Pancreas (tissue), 10 donors: ENCODE results near the gene CORO6. TPM values are rescaled to one million over a fixed set of nuclear protein-coding genes. Genes with fewer than 3 reads are reported as not detected.

Source experiments
- ATAC-seq, 4 donors: fragments of 200-7000 bp; cut with Tn5 transposase; one replicate each; pipeline versions ENCODE4 v1.8.0 to v1.9.1; 2020; ENCODE audit warnings: mild to moderate bottlenecking in 4 of 4, moderate library complexity in 4 of 4
- DNase-seq, 6 donors: peaks; one replicate each; pipeline ENCODE4 v3.0.0-alpha.2; 2020
- FAIRE-seq: peaks from 2 replicates; lab custom pipeline; 2012; peaks lifted over from hg19 to GRCh38; lab: Jason Lieb, UNC
- H3K27ac ChIP-seq, 4 donors: fragments of 200-600 bp; sonication (generic); 1 replicate in 3 of 4; 2 replicates in 1 of 4; pipeline versions ENCODE4 v1.5.0 to v1.8.0; 2020
- H3K27me3 ChIP-seq, 4 donors: fragments of 200-600 bp; one replicate each; pipeline ENCODE4 v1.8.0; 2021
- H3K36me3 ChIP-seq, 3 donors: fragments of 200-600 bp; sonication (generic) in 1 of 3; one replicate each; pipeline versions ENCODE4 v1.5.0 to v1.8.0; 2020 to 2021
- H3K4me1 ChIP-seq, 3 donors: fragments of 200-600 bp; one replicate each; pipeline ENCODE4 v1.8.0; 2021
- H3K4me3 ChIP-seq, 4 donors: fragments of 200-600 bp; sonication (generic) in 2 of 4; one replicate each; pipeline versions ENCODE4 v1.5.0 to v1.8.0; 2020 to 2021
- H3K9me3 ChIP-seq, 4 donors: fragments of 200-600 bp; one replicate each; pipeline ENCODE4 v1.8.0; 2021
- WGBS, 2 donors: extraction: QIAGEN DNeasy Blood & Tissue Kit; methylation state at CpG; one replicate each; pipeline ENCODE4 v1.1.7; 2013; 5-methylcytosine and 5-hydroxymethylcytosine counted together
- intact Hi-C, 3 donors: fragments of 100-400 bp; cut with DNase I; formaldehyde crosslinking; loops; one replicate each; pipeline versions ENCODE4 v1.11.1 to v1.14.2; 2022
- polyA plus RNA-seq, 2 donors: library from polyadenylated mRNA; stranded (reverse); fragments of 200-250 nt; gene quantifications; one replicate each; pipeline ENCODE4 v1.2.3, GENCODE V29; 2013
- total RNA-seq, 6 donors: library from RNA; stranded (reverse); fragmentation: NEBNext Ultra II Directional in 4 of 6; extraction: Animal tissue kit (Norgen Biotek cat#: 25700) in 4 of 6; gene quantifications; one replicate each; pipeline versions ENCODE4 v1.2.1 to v1.2.4, GENCODE V29; 2021 to 2023
- TF ChIP-seq, protein P1 (sequence below), 4 donors: fragments of 200-600 bp; sonication (generic) in 3 of 4; IDR thresholded peaks; one replicate each; pipeline versions ENCODE4 v1.5.0 to v1.8.0; 2021; ENCODE audit warnings: antibody characterized with exemption in 4 of 4
- donor health status: healthy with polysubstance abuse.
- donor health status: DM: no; HTN: no; CAD: no; lungs with moderate emphysema.
- donor health status: DM: no; HTN: no; CAD: no.
- donor health status: control.
- donor health status: control.
- donor health status: Bipolar disorder and iron deficiency.
- donor health status: DM: yes; HTN: yes; CAD: no.
- donor health status: DM: no; HTN: no; CAD: no.
- donor health status: DM: no; HTN: no; CAD: no.
- donor health status: DM: yes; HTN: yes; CAD: no.

CORO6 gene
- total and polyA plus RNA-seq, 8 donors: 0.20 to 4.4 (median 0.59) TPM

DNA sequence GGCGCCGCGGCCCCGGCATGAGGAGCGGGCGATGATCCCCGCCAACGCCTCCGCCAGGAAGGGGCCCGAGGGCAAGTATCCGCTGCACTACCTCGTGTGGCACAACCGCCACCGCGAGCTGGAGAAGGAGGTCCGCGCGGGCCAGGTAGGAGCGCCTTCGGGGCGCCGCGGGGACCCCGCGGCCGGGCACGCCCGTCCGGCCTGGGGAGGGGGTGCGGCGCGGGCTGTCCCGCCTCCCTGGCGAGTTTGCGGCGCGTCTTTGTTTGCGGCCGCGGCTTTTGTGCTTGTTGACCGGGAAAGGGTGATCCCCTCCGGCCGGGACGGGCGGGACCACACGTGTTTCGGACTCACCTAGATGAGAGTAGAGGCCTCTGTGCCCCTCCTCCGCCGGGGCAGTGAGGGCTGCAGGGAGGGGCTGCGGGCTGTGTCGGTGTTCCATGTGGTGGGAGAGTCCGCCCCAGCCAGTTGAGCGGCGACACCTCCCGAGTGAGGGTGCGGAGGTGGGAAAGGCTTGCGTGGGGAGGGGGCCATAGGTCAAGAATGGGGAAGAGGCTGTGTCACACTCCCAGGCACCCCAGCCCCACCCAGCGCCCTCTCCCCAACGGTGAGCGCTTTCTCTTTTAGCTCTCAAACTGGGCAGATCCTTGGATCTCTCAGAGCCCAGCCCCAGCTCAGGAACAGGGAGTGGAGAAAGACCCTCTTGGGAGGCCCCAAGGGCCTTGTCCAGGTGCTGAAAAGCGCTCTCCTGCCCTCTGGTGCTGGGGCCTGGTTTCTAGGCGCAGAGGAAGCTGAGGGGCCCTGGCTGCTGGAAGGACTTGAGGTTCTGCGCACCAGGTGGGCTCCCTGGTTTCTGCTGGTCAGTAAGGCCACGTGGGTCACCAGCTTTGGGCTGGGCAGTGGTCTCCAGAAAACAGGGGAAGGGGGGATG, 28.9 kb downstream of the CORO6 start:
- peak in 5 of 6 donors; percentile 13 to 75 (median 40) for DNase-seq
- 9 to 11% methylated on average over 61 to 64 of the region's 64 CpGs for WGBS, 2 donors
- H3K27ac ChIP-seq: no peak overlapping the region
- no peaks in the 10 kb centered on the region for H3K36me3 ChIP-seq
- no peaks in the 10 kb centered on the region for H3K9me3 ChIP-seq
- intact Hi-C loops: no loop called here
- H3K4me3 ChIP-seq: peak overlapping the region; percentile 39 to 73 (median 56)
- no peak for FAIRE-seq
- ATAC-seq: no peak
- peaks cover 15 to 29% (median 20%) of the 10 kb centered on the region in 3 donors for H3K4me1 ChIP-seq
- no peaks in the 10 kb centered on the region for H3K27me3 ChIP-seq
- TF ChIP-seq, protein P1, sequence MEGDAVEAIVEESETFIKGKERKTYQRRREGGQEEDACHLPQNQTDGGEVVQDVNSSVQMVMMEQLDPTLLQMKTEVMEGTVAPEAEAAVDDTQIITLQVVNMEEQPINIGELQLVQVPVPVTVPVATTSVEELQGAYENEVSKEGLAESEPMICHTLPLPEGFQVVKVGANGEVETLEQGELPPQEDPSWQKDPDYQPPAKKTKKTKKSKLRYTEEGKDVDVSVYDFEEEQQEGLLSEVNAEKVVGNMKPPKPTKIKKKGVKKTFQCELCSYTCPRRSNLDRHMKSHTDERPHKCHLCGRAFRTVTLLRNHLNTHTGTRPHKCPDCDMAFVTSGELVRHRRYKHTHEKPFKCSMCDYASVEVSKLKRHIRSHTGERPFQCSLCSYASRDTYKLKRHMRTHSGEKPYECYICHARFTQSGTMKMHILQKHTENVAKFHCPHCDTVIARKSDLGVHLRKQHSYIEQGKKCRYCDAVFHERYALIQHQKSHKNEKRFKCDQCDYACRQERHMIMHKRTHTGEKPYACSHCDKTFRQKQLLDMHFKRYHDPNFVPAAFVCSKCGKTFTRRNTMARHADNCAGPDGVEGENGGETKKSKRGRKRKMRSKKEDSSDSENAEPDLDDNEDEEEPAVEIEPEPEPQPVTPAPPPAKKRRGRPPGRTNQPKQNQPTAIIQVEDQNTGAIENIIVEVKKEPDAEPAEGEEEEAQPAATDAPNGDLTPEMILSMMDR (IDR thresholded peaks at IDR 0.05): no peak

DNA sequence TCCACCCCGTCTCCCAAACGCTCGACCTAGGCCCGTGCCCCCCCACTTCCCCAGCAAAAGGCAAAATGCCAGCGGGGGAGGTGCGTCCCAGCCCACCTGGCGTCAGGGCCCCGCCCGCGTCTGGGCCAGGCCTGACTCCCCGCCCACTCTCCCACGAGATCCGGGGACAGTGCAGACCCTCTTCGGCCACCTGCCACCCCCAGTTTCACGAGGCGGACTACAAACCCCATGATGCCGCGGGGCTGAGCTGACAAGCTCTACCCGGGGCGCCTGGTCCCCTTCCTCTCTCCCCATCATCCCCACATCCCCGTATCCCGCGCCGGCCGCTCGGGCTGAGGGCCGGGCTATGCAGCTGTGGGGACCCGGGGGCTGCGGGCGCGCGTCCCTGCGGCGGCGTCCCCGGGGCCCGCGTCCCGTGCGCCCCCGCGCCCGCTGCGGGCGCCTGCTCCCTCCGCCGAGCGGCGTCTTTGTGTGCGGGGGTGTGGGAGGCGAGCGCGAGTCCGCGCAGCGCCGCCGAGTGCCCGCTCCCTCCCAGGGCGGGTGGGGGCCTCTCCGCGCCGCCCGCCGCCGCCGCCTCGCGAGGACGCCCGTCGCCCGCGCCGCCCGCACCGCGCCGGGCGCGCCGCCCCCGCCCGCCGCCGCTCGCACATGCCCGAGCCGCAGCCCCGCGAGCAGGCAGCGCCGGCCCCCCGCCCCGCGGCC, 29.7 kb downstream of the CORO6 start, which contains the start of gene ANKRD13B:
ANKRD13B (plus strand) TSS at position 283 of the 702 bp plus-strand sequence. CDS start 490 bp downstream, outside the sequence.
- FAIRE-seq (no peak), DNase-seq (peak in 5 of 6 donors; percentile 26 to 84 (median 62)), ATAC-seq (peak in 1 of 4 donors; percentile 5)
- H3K27me3 ChIP-seq: no peaks in the 10 kb centered on the region
- WGBS, 2 donors: 0 to 1% methylated on average over 23 to 96 of the region's 96 CpGs
- H3K4me3 ChIP-seq: peak within 1 kb of the TSS; percentile 39 to 73 (median 56)
- intact Hi-C loops: no loop called here
- H3K36me3 ChIP-seq: no peaks in the 10 kb centered on the region
- peak within 1 kb of the TSS in 3 of 4 donors; percentile 16 to 48 (median 33) for H3K27ac ChIP-seq
- H3K9me3 ChIP-seq: no peaks in the 10 kb centered on the region
- TF ChIP-seq, protein P1 (IDR thresholded peaks at IDR 0.05): no peak
- peaks cover 15 to 29% (median 20%) of the 10 kb centered on the region in 3 donors for H3K4me1 ChIP-seq

DNA sequence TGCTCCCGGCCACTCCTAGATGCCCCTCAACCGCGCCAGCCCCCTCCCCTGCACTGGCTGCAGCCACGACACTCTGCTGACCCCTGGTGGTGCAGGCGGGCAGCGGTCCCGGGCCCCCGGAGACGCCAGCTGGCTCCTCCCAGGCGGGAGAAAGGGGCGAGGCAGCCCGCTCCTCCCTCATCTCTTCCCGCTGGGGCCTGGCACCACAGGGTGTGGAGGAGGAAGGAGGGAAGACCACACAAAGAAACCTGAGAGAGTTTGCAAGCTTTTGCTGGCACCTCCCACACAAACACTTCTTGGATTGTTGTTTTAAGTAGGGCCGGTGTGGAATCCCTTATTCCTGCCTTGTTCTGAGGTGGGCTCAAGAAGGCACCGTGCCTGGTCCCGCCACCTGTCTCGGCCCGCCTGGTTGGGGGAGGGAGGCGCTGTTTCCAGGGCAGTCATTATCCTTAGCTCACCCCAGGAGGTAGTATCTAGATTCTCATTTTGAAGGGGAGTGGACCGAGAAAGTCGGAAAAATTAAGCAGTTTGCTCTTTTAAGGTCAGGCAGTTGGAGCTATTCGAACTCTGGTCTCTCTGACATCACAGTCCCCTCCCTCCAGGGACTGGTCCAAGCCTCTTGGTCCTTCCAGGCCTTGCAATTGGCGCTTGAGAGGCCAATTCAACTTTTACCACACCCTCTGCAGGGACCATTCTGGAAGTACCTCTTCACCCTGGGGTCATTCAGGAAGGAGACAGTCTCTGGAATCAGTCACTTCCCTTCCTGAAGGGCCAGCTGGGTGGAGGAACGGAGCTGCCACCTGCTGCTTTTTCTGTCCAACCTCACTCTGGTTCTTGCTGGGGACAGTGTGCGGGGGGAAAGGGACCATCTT, 30.7 kb downstream of the CORO6 start:
- no peaks in the 10 kb centered on the region for H3K36me3 ChIP-seq
- peak; percentile 67 to 86 (median 80) for ATAC-seq
- peaks cover 15 to 29% (median 20%) of the 10 kb centered on the region in 3 donors for H3K4me1 ChIP-seq
- peak overlapping the region in 2 of 4 donors; percentile 10 to 20 for H3K4me3 ChIP-seq
- intact Hi-C loops: no loop called here
- no peaks in the 10 kb centered on the region for H3K27me3 ChIP-seq
- DNase-seq: peak; percentile 84 to 97 (median 90)
- TF ChIP-seq, protein P1 (IDR thresholded peaks at IDR 0.05): peak; percentile 90 to 98 (median 95)
- peak overlapping the region in 3 of 4 donors; percentile 16 to 48 (median 33) for H3K27ac ChIP-seq
- 14 to 18% methylated on average over 25 of the region's 25 CpGs for WGBS, 2 donors
- no peak for FAIRE-seq
- H3K9me3 ChIP-seq: no peaks in the 10 kb centered on the region

DNA sequence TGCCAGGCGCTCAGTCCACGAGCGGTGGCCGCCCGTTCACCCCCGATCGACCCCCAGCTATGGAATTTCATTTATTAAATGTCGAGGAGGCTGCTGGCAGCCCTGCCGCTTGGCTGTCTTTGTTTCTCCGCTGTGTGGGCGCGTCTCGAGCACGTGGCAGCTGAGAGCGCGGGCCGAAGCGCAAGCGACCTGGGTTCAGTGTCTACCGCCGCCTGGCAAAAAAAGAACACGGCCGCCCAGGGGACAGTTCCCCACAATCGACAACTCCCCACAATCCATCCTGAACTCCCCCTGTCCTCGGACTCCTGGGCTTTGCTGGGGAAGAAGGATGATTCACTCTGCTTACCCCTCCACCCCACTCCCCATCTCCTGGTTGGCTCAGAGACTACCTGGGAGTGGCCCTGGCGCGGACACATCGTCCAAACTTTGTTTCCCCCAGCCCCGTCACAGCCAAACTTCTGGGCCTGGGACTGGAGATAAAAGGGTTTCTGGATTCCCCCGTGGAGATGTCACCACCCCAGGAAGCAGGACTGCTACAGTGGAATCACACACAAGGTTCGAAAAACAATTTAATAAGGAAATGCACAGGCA, 31.5 kb downstream of the CORO6 start:
- no peaks in the 10 kb centered on the region for H3K9me3 ChIP-seq
- TF ChIP-seq, protein P1 (IDR thresholded peaks at IDR 0.05): no peak
- H3K27me3 ChIP-seq: no peaks in the 10 kb centered on the region
- WGBS, 2 donors: 27 to 31% methylated on average over 31 of the region's 31 CpGs
- peak overlapping the region in 2 of 4 donors; percentile 33 to 48 for H3K27ac ChIP-seq
- H3K36me3 ChIP-seq: no peaks in the 10 kb centered on the region
- FAIRE-seq (no peak), DNase-seq (peak in 3 of 6 donors; percentile 35 to 66 (median 51)), ATAC-seq (peak in 2 of 4 donors; percentile 1 to 13)
- intact Hi-C loops: no loop called here
- peak overlapping the region in 2 of 4 donors; percentile 10 to 20 for H3K4me3 ChIP-seq
- peaks cover 15 to 29% (median 20%) of the 10 kb centered on the region in 3 donors for H3K4me1 ChIP-seq
